Measurements from ENCODE around the gene ADA. TPM values are rescaled to one million over a fixed set of nuclear protein-coding genes. Genes with fewer than 3 reads are reported as not detected.

ADA gene
- total RNA-seq, 1 experiment from 2014 or later, result 4.4 TPM

- no peak for DNase-seq (ENCODE audit: low read depth)
Measured at GRCh38 chr20:44580581-44581268, 70.8 kb downstream of the ADA start.

GRCh38 chr20:44579313-44580081, 72.0 kb downstream of the ADA start:
- no peak for DNase-seq (ENCODE audit: low read depth)

- peak; percentile 75 for DNase-seq (ENCODE audit: low read depth)
Measured at GRCh38 chr20:44576297-44576696, 75.2 kb downstream of the ADA start.

- no peak for DNase-seq (ENCODE audit: low read depth)
Measured at GRCh38 chr20:44574372-44574771, 77.1 kb downstream of the ADA start.

GRCh38 chr20:44573501-44573869, 78.0 kb downstream of the ADA start:
- DNase-seq (ENCODE audit: low read depth), result no peak

- peak; percentile 98 for DNase-seq (ENCODE audit: low read depth)
Measured at GRCh38 chr20:44572551-44573500, 78.7 kb downstream of the ADA start.

- peak; percentile 20 for DNase-seq (ENCODE audit: low read depth)
Measured at GRCh38 chr20:44571362-44571988, 80.0 kb downstream of the ADA start.

- no peak for DNase-seq (ENCODE audit: low read depth)
Measured at GRCh38 chr20:44570367-44570766, 81.1 kb downstream of the ADA start.

Other genes with a start within 250 kb of the ADA start
- 8.5 TPM in 2 replicates for gene TTPAL, start 175.8 kb downstream of the ADA start, total RNA-seq (2014; rRNA removed; shearing (Covaris generic))
- gene SERINC3, start 129.6 kb downstream of the ADA start, total RNA-seq (2014; rRNA removed; shearing (Covaris generic)), result 84.7 and 123 TPM in 2 replicates
- gene PKIG, start 69.1 kb downstream of the ADA start, total RNA-seq (2014; rRNA removed; shearing (Covaris generic)), result 90.2 and 97.5 TPM in 2 replicates
- gene CCN5, start 63.7 kb upstream of the ADA start, total RNA-seq (2014; rRNA removed; shearing (Covaris generic)), result not detected in 2 replicates
- not detected in 2 replicates for gene KCNK15, start 94.2 kb upstream of the ADA start, total RNA-seq (2014; rRNA removed; shearing (Covaris generic))
- gene RIMS4, start 158.8 kb upstream of the ADA start, total RNA-seq (2014; rRNA removed; shearing (Covaris generic)), result not detected in 2 replicates
- gene YWHAB, start 234.0 kb upstream of the ADA start, total RNA-seq (2014; rRNA removed; shearing (Covaris generic)), result 109 and 135 TPM in 2 replicates